LNCAP (cell line): ENCODE results near the gene PPDPF.

Source experiments
- CTCF ChIP-seq: fragments of 450-650 bp; IDR thresholded peaks from 2 replicates; pipeline ENCODE4 v1.5.1; 2017; ENCODE audit warnings: mild to moderate bottlenecking

The PPDPF gene

GRCh38 chr20:63538204-63539091 lies 17.9 kb downstream of the PPDPF start:
- TF ChIP-seq CTCF: no peak; the same call in 1 of the 2 replicates

- no peak for TF ChIP-seq CTCF
These were observed 18.5 kb downstream of the PPDPF start for GRCh38 chr20:63539092-63539430.

GRCh38 chr20:63539441-63540370 lies 19.1 kb downstream of the PPDPF start:
- TF ChIP-seq CTCF: no peak

GRCh38 chr20:63540417-63541186 lies 20.0 kb downstream of the PPDPF start:
- no peak for TF ChIP-seq CTCF

- no peak for TF ChIP-seq CTCF
These were observed 20.8 kb downstream of the PPDPF start for GRCh38 chr20:63541371-63541770.

- no peak for TF ChIP-seq CTCF
These were observed 21.5 kb downstream of the PPDPF start for GRCh38 chr20:63542031-63542559.

GRCh38 chr20:63542696-63543095 lies 22.1 kb downstream of the PPDPF start:
- TF ChIP-seq CTCF: no peak
